ENCODE data around the gene SF3A2. TPM values are rescaled to one million over a fixed set of nuclear protein-coding genes. Genes with fewer than 3 reads are reported as not detected.

The SF3A2 gene
- total and polyA plus RNA-seq, 3 donors from 2014 or later, result 102 to 122 (median 117) TPM

- Histone ChIP-seq H3K4me1 (no peaks in the 10 kb centered on the region), H3K27ac (no peak overlapping the region), H3K36me3 (ENCODE audit: low read depth, missing control alignments) (no peaks in the 10 kb centered on the region), H3K9me3 (no peaks in the 10 kb centered on the region), H3K4me3 (no peak overlapping the region), H3K27me3 (no peaks in the 10 kb centered on the region)
- intact Hi-C loops (cut with DNase I; ENCODE audit: low total_unique reads), result no loop called here
- no peak for DNase-seq
- no peak for TF ChIP-seq POLR2A (IDR thresholded peaks at IDR 0.05)
- TF ChIP-seq, protein P1, sequence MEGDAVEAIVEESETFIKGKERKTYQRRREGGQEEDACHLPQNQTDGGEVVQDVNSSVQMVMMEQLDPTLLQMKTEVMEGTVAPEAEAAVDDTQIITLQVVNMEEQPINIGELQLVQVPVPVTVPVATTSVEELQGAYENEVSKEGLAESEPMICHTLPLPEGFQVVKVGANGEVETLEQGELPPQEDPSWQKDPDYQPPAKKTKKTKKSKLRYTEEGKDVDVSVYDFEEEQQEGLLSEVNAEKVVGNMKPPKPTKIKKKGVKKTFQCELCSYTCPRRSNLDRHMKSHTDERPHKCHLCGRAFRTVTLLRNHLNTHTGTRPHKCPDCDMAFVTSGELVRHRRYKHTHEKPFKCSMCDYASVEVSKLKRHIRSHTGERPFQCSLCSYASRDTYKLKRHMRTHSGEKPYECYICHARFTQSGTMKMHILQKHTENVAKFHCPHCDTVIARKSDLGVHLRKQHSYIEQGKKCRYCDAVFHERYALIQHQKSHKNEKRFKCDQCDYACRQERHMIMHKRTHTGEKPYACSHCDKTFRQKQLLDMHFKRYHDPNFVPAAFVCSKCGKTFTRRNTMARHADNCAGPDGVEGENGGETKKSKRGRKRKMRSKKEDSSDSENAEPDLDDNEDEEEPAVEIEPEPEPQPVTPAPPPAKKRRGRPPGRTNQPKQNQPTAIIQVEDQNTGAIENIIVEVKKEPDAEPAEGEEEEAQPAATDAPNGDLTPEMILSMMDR (IDR thresholded peaks at IDR 0.05), result no peak
- WGBS, 2 donors, result 91 to 94% methylated on average over 23 to 25 of the region's 25 CpGs
Measured at GRCh38 chr19:2194513-2195078, 42.0 kb upstream of the SF3A2 start.

DNA sequence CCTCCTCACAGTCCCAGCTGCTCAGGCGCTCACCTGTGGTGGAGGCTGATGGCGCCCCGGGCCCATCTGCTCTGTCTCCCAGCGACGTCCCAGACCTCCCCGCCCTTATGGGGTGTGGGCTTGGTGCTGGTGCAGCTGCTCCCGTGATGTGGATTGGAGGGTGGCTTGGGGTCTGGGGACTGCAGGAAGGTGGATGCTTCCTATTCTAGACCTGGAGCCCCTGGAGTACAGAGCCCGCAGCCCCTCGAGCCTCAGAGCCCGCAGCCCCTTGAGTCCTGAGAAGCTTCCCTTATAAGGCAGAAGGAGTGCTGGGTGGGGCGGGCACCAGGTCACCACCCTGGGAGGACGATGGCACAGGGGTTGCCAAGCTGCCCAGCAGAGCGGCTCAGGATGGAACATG is 41.3 kb upstream of the SF3A2 start:
- no peak overlapping the region for H3K27ac ChIP-seq
- H3K36me3 ChIP-seq (ENCODE audit: low read depth, missing control alignments), result no peaks in the 10 kb centered on the region
- no peak for DNase-seq
- no peak overlapping the region for H3K4me3 ChIP-seq
- no peaks in the 10 kb centered on the region for H3K9me3 ChIP-seq
- no peaks in the 10 kb centered on the region for H3K27me3 ChIP-seq
- H3K4me1 ChIP-seq, result no peaks in the 10 kb centered on the region
- WGBS, 2 donors, result 93 to 97% methylated on average over 7 to 10 of the region's 13 CpGs
- no peak for TF ChIP-seq POLR2A (IDR thresholded peaks at IDR 0.05)
- TF ChIP-seq, protein P1 (IDR thresholded peaks at IDR 0.05), result no peak
- intact Hi-C loops (cut with DNase I; ENCODE audit: low total_unique reads), result no loop called here

DNA sequence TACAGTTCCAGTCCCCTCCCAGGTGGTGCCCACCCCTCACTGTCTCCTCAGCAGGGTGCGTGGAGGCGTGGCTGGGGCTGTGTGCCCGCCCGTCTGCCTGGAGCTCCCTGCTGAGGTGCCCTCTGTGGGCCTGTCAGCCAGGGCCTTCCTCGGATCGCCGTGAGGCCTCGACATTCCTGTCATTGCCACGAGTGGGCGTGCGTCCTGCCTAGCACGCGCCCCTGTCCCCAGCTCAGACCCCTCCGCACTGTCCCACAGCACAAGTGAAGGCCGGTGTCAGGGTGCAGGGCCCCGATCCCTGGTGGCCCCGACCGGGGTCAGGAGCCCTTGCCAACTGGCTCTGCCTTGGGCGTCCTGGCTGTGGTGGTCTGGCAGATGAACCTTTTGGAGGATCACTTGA is 40.7 kb upstream of the SF3A2 start:
- H3K27me3 ChIP-seq, result no peaks in the 10 kb centered on the region
- intact Hi-C loops (cut with DNase I; ENCODE audit: low total_unique reads), result no loop called here
- H3K36me3 ChIP-seq (ENCODE audit: low read depth, missing control alignments), result no peaks in the 10 kb centered on the region
- WGBS, 2 donors, result 94% methylated on average over 19 of the region's 19 CpGs; no CpG with 5 or more reads in 1 of the 2 donors
- H3K27ac ChIP-seq, result no peak overlapping the region
- no peak overlapping the region for H3K4me3 ChIP-seq
- no peaks in the 10 kb centered on the region for H3K4me1 ChIP-seq
- TF ChIP-seq, protein P1 (IDR thresholded peaks at IDR 0.05), result no peak
- TF ChIP-seq POLR2A (IDR thresholded peaks at IDR 0.05), result no peak
- no peaks in the 10 kb centered on the region for H3K9me3 ChIP-seq
- DNase-seq, result no peak

DNA sequence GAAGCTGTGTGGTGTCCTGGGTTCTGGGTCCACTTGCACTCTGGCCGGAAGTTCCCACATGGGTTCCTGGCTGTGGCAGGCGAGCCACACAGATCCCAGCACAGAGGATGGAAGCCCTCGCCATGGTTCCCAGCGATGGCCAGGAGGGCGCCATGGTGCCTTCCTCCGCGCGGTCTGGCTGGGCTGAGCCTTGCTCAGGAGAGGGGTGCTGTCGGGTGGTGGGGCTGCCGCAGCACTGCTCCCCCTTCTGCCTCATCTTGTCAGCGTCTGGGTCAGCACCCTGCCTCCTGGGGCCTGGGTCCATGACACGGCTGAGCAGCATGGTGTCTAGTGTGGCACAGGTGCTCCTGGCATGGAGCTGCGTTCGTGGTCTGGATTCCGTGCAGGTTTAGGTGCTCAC is 39.4 kb upstream of the SF3A2 start:
- Histone ChIP-seq H3K27ac (no peak overlapping the region), H3K27me3 (no peaks in the 10 kb centered on the region), H3K4me3 (no peak overlapping the region), H3K36me3 (ENCODE audit: low read depth, missing control alignments) (no peaks in the 10 kb centered on the region), H3K9me3 (no peaks in the 10 kb centered on the region), H3K4me1 (no peaks in the 10 kb centered on the region)
- 92 to 97% methylated on average over 6 to 15 of the region's 15 CpGs for WGBS, 2 donors
- intact Hi-C loops (cut with DNase I; ENCODE audit: low total_unique reads), result no loop called here
- no peak for DNase-seq
- TF ChIP-seq, protein P1 (IDR thresholded peaks at IDR 0.05), result no peak
- no peak for TF ChIP-seq POLR2A (IDR thresholded peaks at IDR 0.05)

DNA sequence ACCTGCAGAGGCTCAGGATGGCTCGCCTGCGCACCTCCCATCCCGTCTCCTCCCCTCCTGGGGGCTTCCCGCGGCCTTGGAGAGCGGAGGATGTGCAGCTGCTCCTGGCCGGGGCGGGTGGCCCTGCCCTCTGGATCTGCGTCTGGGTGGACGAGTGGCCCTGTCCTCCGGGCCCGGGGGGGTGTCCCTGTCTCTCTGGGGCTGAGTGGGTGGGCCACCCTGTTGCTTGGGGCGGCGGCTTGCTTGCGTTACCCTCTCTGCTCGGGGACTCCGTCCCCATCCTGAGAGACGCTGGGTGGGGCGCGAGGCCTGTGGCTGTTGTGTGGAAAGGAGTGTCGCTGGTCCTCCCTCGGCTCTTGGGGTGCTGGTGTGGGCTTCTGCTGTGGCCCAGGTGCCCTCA is 38.3 kb upstream of the SF3A2 start:
- WGBS, 2 donors, result 65 to 93% methylated on average over 3 to 22 of the region's 22 CpGs

More for the DNA sequence above, 38.3 kb upstream of the SF3A2 start:
- intact Hi-C loops (cut with DNase I; ENCODE audit: low total_unique reads), result no loop called here
- H3K27ac ChIP-seq, result no peak overlapping the region
- H3K9me3 ChIP-seq, result no peaks in the 10 kb centered on the region
- no peaks in the 10 kb centered on the region for H3K27me3 ChIP-seq
- no peak overlapping the region for H3K4me3 ChIP-seq
- no peak for DNase-seq
- H3K36me3 ChIP-seq (ENCODE audit: low read depth, missing control alignments), result no peaks in the 10 kb centered on the region
- H3K4me1 ChIP-seq, result no peaks in the 10 kb centered on the region
- TF ChIP-seq POLR2A (IDR thresholded peaks at IDR 0.05), result no peak
- TF ChIP-seq, protein P1 (IDR thresholded peaks at IDR 0.05), result no peak
